Mammary microvascular endothelial cell (primary cell): Measurements from ENCODE around the gene PABPC3. TPM values are rescaled to one million over a fixed set of nuclear protein-coding genes. Genes with fewer than 3 reads are reported as not detected.

ENCODE experiments used
- total RNA-seq: library from RNA; depleted of rRNA; stranded (reverse); fragments of >200 nt; gene quantifications from 2 replicates; pipeline ENCODE4 v1.2.3, GENCODE V29; 2015

The PABPC3 gene
- total RNA-seq: under 0.01 and 0.05 TPM in 2 replicates

GRCh38 chr13:25095851-25096453 lies at the start of gene PABPC3:
Gene PABPC3 (plus strand): TSS chr13:25096136. CDS start chr13:25096199, 63 bp downstream.

Other genes starting within 250 kb of the PABPC3 start
- not detected in 2 replicates for gene AMER2, start 76.2 kb downstream of the PABPC3 start, total RNA-seq
- gene MTMR6, start 191.4 kb downstream of the PABPC3 start, total RNA-seq: 25.5 and 28.0 TPM in 2 replicates
- 39.3 and 43.4 TPM in 2 replicates for gene NUP58, start 205.5 kb downstream of the PABPC3 start, total RNA-seq